C4-2B (cell line): ENCODE measurements around the gene ITPR1.
"Not testable (repeated sequence)": the region's sequence is repeated elsewhere in the genome, so short reads cannot be mapped to it uniquely, and the experiment has no call there.

ENCODE experiments used
- H3K27ac ChIP-seq: fragments of 450-650 bp; 2 replicates; pipeline ENCODE4 v1.5.1; 2017
- CTCF ChIP-seq: fragments of 450-650 bp; conservative IDR thresholded peaks from 2 replicates; pipeline ENCODE4 v1.5.1; 2017; ENCODE audit warnings: mild to moderate bottlenecking
- ZFX ChIP-seq: fragments of 450-650 bp; IDR thresholded peaks from 2 replicates; pipeline ENCODE4 v1.6.1; 2017

Gene ITPR1

GRCh38 chr3:4586381-4586780 lies 93.2 kb downstream of the ITPR1 start:
- no peak overlapping the region for H3K27ac ChIP-seq
- TF ChIP-seq CTCF (no peak), ZFX (no peak)

DNA sequence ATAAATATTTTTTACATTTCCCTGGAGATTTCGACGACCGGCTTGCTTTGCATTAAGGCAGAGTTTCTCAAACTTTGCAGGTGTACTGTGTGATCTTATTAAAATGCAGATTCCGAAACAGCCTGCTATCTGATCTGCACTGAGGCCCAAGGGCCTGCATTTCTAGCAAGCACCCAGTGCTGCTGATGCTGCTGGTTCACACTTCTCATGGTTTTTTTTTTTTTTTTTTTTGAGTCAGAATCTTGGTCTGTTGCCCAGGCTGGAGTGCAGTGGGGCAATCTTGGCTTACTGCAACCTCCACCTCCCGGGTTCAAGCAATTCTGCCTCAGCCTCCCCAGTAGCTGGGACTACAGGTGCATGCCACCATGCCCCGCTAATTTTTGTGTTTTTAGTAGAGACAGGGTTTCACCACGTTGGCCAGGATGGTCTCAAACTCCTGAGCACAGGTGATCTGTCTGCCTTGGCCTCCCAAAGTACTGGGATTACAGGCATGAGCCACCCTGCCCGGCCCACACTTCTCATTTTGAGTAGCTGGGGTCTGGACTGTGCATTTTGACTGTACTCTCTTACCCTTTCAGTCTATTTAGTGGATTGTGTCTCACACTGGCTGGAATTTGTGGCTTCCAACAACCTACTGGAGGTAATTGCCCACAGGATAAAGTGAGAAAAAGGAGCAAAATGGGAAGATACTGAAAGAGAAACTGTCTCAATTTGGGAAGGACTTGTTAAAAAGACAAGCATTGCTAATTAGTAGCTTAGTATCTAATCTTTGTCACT lies 94.1 kb downstream of the ITPR1 start:
- H3K27ac ChIP-seq: no peak overlapping the region
- TF ChIP-seq ZFX (no peak), CTCF (no peak)

DNA sequence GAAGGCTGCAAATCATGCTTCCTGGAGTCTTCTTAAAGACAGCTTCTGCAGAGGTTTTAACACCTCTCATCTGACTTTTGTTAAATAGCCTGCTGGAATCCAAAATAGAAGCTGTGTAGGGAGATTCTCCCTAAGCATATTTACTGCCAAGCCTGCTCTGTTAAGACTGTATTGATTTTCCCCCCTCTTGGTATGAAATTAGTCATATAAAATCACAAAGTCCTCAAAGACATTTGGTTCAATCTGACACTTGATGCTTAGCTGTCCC lies 94.6 kb downstream of the ITPR1 start:
- TF ChIP-seq ZFX (no peak), CTCF (no peak)
- no peak overlapping the region for H3K27ac ChIP-seq

DNA sequence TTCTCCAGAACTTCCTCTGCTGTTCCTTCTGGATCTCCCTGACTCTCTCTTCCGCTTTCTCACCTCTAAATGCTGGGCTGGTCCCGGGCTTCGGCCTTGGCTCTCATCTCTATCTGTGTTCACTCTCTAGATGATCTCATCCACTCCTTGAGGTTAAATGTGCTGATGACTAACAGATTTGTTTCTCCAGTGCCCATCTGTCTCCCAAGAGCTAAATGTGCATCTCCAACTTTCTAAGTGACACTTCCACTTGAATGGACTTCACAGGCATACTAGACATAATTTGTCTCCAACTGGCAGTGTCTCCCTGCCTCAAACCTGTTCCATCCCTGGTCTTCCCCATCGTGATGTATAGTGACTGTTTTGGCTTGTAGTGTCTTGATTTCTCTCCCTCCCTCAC lies 95.3 kb downstream of the ITPR1 start:
- TF ChIP-seq CTCF: no peak
- no peak for TF ChIP-seq ZFX
- H3K27ac ChIP-seq: no peak overlapping the region

GRCh38 chr3:4589475-4590097 lies 96.4 kb downstream of the ITPR1 start:
- H3K27ac ChIP-seq: no peak overlapping the region
- TF ChIP-seq CTCF (no peak), ZFX (no peak)

- not testable (repeated sequence) for H3K27ac ChIP-seq
These were observed 97.7 kb downstream of the ITPR1 start for GRCh38 chr3:4590849-4591248.

- no peak for TF ChIP-seq CTCF
- no peak for TF ChIP-seq ZFX
- no peak overlapping the region for H3K27ac ChIP-seq
These were observed 98.5 kb downstream of the ITPR1 start for GRCh38 chr3:4591669-4592068.

DNA sequence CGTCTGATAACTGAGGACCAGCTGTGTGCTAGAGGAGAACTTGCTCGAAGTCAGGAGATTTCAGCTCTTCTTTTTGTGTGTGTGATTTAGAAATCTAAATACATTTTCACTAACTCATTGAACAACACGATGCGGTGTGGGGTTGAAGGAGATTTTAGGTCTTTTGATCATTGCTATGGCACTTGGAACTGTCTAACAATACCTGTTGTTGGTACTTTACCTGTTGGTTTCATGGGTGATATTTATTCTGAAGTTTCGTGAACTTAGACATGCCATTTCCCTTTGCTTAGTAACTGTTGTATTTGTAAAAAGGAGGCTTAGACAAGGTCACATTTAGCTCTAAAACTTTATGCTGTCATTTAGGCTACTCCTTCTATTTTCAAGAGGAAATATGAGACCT lies 99.9 kb downstream of the ITPR1 start:
- TF ChIP-seq CTCF (no peak), ZFX (no peak)
- no peak overlapping the region for H3K27ac ChIP-seq
